Measurements from ENCODE around the gene KLHL3.
A peak's percentile ranks its signal among the peaks of the same experiment; 100 is the strongest.
"Not testable (repeated sequence)": the region's sequence is repeated elsewhere in the genome, so short reads cannot be mapped to it uniquely, and the experiment has no call there.

KLHL3 gene

DNA sequence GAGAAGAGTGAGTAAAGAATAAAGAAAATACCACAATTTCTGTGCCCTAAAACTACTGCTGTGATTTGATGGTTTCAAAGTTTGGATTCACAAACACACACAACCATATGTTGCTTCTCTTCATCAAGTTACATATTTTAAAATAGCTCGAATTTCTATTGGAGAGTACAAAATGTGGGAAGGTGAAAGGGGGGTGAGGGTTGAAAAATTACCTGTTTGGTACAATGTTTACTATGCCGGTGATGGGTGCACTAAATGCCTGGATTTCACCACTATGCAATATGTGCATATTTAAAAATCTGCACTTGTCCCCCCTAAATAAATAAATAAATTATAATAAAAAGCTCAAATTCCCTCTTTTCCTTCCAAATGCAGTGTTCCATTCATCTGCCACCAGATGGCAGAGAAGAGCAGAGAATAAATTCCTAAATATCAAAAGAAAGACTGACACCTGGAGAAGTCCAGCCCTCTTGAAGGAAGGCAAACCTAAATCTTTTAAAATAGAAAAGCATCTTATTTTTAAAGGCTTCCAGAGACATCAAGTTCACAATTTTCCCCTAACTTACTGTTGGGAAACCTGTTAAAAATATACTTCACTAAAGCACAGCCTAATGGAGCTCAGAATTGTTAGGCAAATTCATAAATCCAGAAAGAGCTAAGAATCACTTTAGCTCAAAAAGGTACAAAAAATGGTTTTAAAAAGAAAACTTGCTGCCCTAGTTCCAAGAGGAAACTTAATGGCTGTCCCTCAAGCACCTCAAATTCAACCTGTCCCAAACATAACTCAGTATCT lies 43.1 kb upstream of the KLHL3 start:
- TF ChIP-seq EZH2phosphoT487 (conservative IDR thresholded peaks at IDR 0.05; ENCODE audit: low read length): no peak
- TF ChIP-seq, protein P1, sequence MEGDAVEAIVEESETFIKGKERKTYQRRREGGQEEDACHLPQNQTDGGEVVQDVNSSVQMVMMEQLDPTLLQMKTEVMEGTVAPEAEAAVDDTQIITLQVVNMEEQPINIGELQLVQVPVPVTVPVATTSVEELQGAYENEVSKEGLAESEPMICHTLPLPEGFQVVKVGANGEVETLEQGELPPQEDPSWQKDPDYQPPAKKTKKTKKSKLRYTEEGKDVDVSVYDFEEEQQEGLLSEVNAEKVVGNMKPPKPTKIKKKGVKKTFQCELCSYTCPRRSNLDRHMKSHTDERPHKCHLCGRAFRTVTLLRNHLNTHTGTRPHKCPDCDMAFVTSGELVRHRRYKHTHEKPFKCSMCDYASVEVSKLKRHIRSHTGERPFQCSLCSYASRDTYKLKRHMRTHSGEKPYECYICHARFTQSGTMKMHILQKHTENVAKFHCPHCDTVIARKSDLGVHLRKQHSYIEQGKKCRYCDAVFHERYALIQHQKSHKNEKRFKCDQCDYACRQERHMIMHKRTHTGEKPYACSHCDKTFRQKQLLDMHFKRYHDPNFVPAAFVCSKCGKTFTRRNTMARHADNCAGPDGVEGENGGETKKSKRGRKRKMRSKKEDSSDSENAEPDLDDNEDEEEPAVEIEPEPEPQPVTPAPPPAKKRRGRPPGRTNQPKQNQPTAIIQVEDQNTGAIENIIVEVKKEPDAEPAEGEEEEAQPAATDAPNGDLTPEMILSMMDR (IDR thresholded peaks at IDR 0.05; ENCODE audit: insufficient read depth, low read length, poor library complexity, severe bottlenecking): peak; percentile 78
- Histone ChIP-seq H3K36me3 (ENCODE audit: low read length) (no peaks in the 10 kb centered on the region), H3K9me2 (replicated peaks; ENCODE audit: insufficient read depth, low read length) (no peaks in the 10 kb centered on the region), H2AFZ (ENCODE audit: low read depth, low read length, severe bottlenecking) (no peak overlapping the region), H3K4me3 (ENCODE audit: insufficient read depth, low read length, poor library complexity, severe bottlenecking) (no peak overlapping the region), H3K27me3 (ENCODE audit: low read length) (no peaks in the 10 kb centered on the region), H3K27ac (ENCODE audit: low read depth, low read length) (no peak overlapping the region), H3F3A (ENCODE audit: insufficient read depth) (no peaks in the 10 kb centered on the region), H3K9ac (ENCODE audit: low read length) (no peak overlapping the region), H3K4me2 (ENCODE audit: low read depth, low read length, poor library complexity, severe bottlenecking) (no peak overlapping the region), H3K79me2 (ENCODE audit: insufficient read depth, low read length) (no peaks in the 10 kb centered on the region), H4K20me1 (ENCODE audit: low read depth, low read length) (no peaks in the 10 kb centered on the region), H3K9me3 (ENCODE audit: insufficient read depth, low read length) (no peaks in the 10 kb centered on the region)

DNA sequence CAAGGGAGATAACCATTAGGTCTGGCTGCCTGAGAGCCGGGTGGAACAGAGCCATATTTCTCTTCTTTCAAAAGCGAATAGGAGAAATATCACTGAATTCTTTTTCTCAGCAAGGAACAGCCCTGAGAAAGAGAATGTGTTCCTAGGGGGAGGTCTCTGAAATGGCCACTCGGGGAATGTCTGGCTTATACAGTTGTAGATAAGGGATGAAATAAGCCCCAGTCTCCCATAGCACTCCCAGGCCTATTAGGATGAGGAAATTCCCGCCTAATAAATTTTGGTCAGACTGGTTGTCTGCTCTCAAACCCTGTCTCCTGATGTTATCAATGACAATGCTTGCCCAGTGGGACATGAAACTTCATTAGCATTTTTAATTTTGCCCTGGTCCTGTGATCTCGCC lies 32.0 kb upstream of the KLHL3 start:
- not testable (repeated sequence) for H3F3A ChIP-seq (ENCODE audit: insufficient read depth); H3K9me2 ChIP-seq (replicated peaks; ENCODE audit: insufficient read depth, low read length); H3K9ac ChIP-seq (ENCODE audit: low read length); H3K27me3 ChIP-seq (ENCODE audit: low read length); H2AFZ ChIP-seq (ENCODE audit: low read depth, low read length, severe bottlenecking); H4K20me1 ChIP-seq (ENCODE audit: low read depth, low read length); H3K27ac ChIP-seq (ENCODE audit: low read depth, low read length); H3K36me3 ChIP-seq (ENCODE audit: low read length); H3K4me3 ChIP-seq (ENCODE audit: insufficient read depth, low read length, poor library complexity, severe bottlenecking); H3K79me2 ChIP-seq (ENCODE audit: insufficient read depth, low read length); H3K4me2 ChIP-seq (ENCODE audit: low read depth, low read length, poor library complexity, severe bottlenecking); H3K9me3 ChIP-seq (ENCODE audit: insufficient read depth, low read length)

DNA sequence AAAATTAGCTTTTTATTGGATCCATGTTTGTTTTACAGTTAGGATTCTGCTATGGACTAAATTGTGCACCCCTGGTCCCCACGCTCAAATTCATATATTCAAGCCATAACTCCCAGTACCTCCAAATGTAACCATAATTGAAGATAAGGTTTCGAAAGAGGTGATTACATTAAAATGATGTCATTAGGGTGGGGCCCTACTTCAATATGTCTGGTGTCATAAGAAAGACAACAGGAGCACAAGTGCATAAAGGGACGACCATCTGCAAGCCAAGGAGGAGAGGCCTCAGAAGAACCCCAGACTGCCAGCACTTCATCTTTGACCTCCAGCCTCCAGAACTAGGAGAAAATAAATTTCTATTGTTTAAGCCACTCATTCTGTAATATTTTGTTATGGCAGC lies 25.7 kb upstream of the KLHL3 start:
- no peaks in the 10 kb centered on the region for H3K9me2 ChIP-seq (replicated peaks; ENCODE audit: insufficient read depth, low read length)
- H3K27me3 ChIP-seq (ENCODE audit: low read length): no peaks in the 10 kb centered on the region
- H3K9ac ChIP-seq (ENCODE audit: low read length): no peak overlapping the region
- H4K20me1 ChIP-seq (ENCODE audit: low read depth, low read length): no peaks in the 10 kb centered on the region
- no peaks in the 10 kb centered on the region for H3K79me2 ChIP-seq (ENCODE audit: insufficient read depth, low read length)
- H2AFZ ChIP-seq (ENCODE audit: low read depth, low read length, severe bottlenecking): no peak overlapping the region
- no peak for TF ChIP-seq EZH2phosphoT487 (conservative IDR thresholded peaks at IDR 0.05; ENCODE audit: low read length)
- TF ChIP-seq, protein P1 (IDR thresholded peaks at IDR 0.05; ENCODE audit: insufficient read depth, low read length, poor library complexity, severe bottlenecking): no peak
- H3K4me2 ChIP-seq (ENCODE audit: low read depth, low read length, poor library complexity, severe bottlenecking): no peak overlapping the region
- H3F3A ChIP-seq (ENCODE audit: insufficient read depth): no peaks in the 10 kb centered on the region
- no peak overlapping the region for H3K4me3 ChIP-seq (ENCODE audit: insufficient read depth, low read length, poor library complexity, severe bottlenecking)
- no peaks in the 10 kb centered on the region for H3K9me3 ChIP-seq (ENCODE audit: insufficient read depth, low read length)
- no peak overlapping the region for H3K27ac ChIP-seq (ENCODE audit: low read depth, low read length)
- no peaks in the 10 kb centered on the region for H3K36me3 ChIP-seq (ENCODE audit: low read length)

DNA sequence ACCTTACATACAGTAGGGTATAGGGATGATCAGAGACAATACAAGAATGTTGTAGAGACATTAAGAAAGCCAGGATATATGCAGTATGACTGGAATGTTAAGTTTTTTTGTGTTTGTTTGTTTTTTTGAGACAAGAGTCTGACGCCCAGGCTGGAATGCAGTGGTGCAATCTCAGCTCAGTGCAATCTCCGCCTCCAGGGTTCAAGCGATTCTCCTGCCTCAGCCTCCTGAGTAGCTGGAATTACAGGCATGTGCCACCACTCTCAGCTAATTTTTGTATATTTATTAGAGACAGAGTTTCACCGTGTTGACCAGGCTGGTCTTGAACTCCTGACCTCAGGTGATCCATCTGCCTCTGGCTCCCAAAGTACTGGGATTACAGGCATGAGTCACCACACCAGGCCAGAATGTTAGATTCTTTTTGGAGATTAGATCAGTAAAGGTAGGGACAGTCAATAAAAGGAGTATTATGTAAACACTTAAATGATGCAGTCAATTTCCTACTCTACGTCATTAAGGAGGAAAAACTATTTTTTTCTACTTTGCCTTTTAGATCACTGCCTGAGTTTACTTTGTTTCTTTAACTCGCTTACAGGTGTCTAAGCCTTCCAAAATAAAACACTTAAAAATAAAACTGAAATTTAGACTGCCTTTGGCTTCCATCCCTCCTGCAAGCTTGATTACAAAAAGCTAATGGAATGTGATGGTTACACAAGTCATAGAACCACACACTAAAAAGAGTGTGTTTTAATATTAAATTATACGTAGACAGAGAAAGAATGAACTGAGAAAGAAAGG lies 25.0 kb upstream of the KLHL3 start:
- H3K27ac ChIP-seq (ENCODE audit: low read depth, low read length): no peak overlapping the region
- TF ChIP-seq EZH2phosphoT487 (conservative IDR thresholded peaks at IDR 0.05; ENCODE audit: low read length): no peak
- TF ChIP-seq, protein P1 (IDR thresholded peaks at IDR 0.05; ENCODE audit: insufficient read depth, low read length, poor library complexity, severe bottlenecking): no peak

More for the DNA sequence above, 25.0 kb upstream of the KLHL3 start:
- Histone ChIP-seq H3K9ac (ENCODE audit: low read length) (no peak overlapping the region), H3K4me2 (ENCODE audit: low read depth, low read length, poor library complexity, severe bottlenecking) (no peak overlapping the region), H2AFZ (ENCODE audit: low read depth, low read length, severe bottlenecking) (no peak overlapping the region), H3K9me2 (replicated peaks; ENCODE audit: insufficient read depth, low read length) (no peaks in the 10 kb centered on the region), H3K4me3 (ENCODE audit: insufficient read depth, low read length, poor library complexity, severe bottlenecking) (no peak overlapping the region), H3K27me3 (ENCODE audit: low read length) (no peaks in the 10 kb centered on the region), H4K20me1 (ENCODE audit: low read depth, low read length) (no peaks in the 10 kb centered on the region), H3K9me3 (ENCODE audit: insufficient read depth, low read length) (no peaks in the 10 kb centered on the region), H3F3A (ENCODE audit: insufficient read depth) (no peaks in the 10 kb centered on the region), H3K79me2 (ENCODE audit: insufficient read depth, low read length) (no peaks in the 10 kb centered on the region), H3K36me3 (ENCODE audit: low read length) (no peaks in the 10 kb centered on the region)
